Activated T-cell treated with anti-CD3 and anti-CD28 coated beads, Interleukin-2, amount 50 U/mL, for 4 hours (primary cell): Measurements from ENCODE around the gene ISYNA1. TPM values are rescaled to one million over a fixed set of nuclear protein-coding genes. Genes with fewer than 3 reads are reported as not detected.
A peak's percentile ranks its signal among the peaks of the same experiment; 100 is the strongest.

Source experiments
- ATAC-seq, 2 donors: fragments of 200-7000 bp; cut with Tn5 transposase; one replicate each; pipeline ENCODE4 v1.10.0; 2021
- DNase-seq: peaks from one replicate; pipeline ENCODE4 v3.0.0-alpha.2; 2020
- H3K27me3 Mint-ChIP-seq: one replicate; pipeline ENCODE4 v1.8.0; 2021; ENCODE audit warnings: low read depth, mixed read lengths
- H3K36me3 Mint-ChIP-seq: one replicate; pipeline ENCODE4 v1.8.0; 2022; ENCODE audit warnings: mixed read lengths; ENCODE audit not compliant: insufficient read depth
- H3K4me1 Mint-ChIP-seq: one replicate; pipeline ENCODE4 v1.8.0; 2021; ENCODE audit warnings: low read depth, mixed read lengths
- H3K4me3 Mint-ChIP-seq: one replicate; pipeline ENCODE4 v1.8.0; 2021; ENCODE audit warnings: mild to moderate bottlenecking, moderate library complexity, mixed read lengths
- H3K9me3 Mint-ChIP-seq: one replicate; pipeline ENCODE4 v1.8.0; 2021; ENCODE audit warnings: mixed read lengths
- total RNA-seq, 3 donors: library from RNA; stranded (reverse); gene quantifications; one replicate each; pipeline ENCODE4 v1.2.1, GENCODE V29; 2021

The ISYNA1 gene
- total RNA-seq, 3 donors from 2014 or later: 10.2 to 16.6 (median 14.4) TPM

GRCh38 chr19:18456974-18457373 is 19.0 kb upstream of the ISYNA1 start:
- Mint-ChIP-seq H3K9me3 (no peaks in the 10 kb centered on the region), H3K36me3 (peaks cover 18% of the 10 kb centered on the region), H3K4me1 (peaks cover 3% of the 10 kb centered on the region), H3K27me3 (no peaks in the 10 kb centered on the region), H3K4me3 (no peak overlapping the region)
- no peak for DNase-seq
- no peak for ATAC-seq

GRCh38 chr19:18456279-18456678 is 18.3 kb upstream of the ISYNA1 start:
- Mint-ChIP-seq H3K36me3 (peaks cover 15% of the 10 kb centered on the region), H3K4me1 (no peaks in the 10 kb centered on the region), H3K4me3 (no peak overlapping the region), H3K9me3 (no peaks in the 10 kb centered on the region), H3K27me3 (no peaks in the 10 kb centered on the region)
- DNase-seq (no peak), ATAC-seq (no peak)

DNA sequence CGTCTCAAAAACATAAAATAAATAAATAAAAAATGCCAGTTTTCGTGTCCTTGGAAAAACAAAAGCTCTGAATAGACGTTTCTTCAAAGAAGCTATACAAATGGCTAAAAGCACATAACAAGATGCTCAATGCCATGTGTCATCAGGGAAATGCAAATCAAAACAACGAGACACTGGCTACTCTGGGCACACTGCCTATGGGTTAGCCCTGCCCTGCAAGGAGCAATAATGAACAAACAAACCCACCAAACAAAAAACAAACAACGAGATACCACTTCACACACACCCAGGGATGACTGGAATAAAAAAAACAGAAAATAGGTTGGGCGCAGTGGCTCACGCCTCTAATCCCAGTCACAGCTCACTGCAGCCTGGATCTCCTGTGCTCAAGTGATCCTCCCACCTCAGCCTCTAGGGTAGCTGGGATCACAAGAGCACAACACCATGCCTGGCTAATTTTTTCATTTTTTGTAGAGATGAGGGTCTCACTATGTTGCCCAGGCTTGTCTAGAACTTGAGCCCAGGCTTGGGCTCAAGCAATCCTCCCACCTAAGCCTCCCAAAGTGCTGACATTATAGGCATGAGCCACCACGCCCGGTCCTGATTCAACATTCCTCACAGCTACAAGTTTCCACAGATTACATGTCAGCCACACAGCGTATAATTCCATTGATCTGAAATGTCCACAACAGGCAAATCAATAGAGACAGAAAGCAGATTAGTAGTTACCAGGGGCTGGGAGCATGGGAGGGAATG is 15.5 kb upstream of the ISYNA1 start:
- Mint-ChIP-seq H3K9me3 (no peaks in the 10 kb centered on the region), H3K27me3 (no peaks in the 10 kb centered on the region), H3K4me1 (peaks cover 4% of the 10 kb centered on the region), H3K4me3 (no peak overlapping the region), H3K36me3 (peaks cover 27% of the 10 kb centered on the region)
- ATAC-seq (no peak), DNase-seq (no peak)

DNA sequence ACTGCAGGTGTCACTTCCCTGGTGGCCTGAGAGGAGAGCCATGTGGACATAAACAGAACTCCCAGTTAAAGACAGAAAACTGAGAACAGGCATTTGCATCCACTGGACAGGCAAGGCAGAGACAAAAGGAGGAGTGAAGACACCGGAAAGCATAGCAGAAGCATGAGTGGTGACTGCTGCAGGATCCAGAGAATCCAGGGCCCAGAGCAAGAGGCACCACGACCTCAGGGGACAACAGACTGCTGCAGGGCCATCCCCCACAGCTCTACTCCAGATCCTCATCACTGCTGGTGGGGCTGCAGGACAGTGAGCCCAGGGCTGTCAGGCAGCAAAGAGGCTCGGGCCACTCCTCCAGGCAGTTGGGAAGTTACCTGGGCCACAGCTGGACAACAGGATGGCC is 14.5 kb upstream of the ISYNA1 start:
- Mint-ChIP-seq H3K4me1 (peaks cover 6% of the 10 kb centered on the region), H3K36me3 (peaks cover 27% of the 10 kb centered on the region), H3K4me3 (no peak overlapping the region), H3K27me3 (no peaks in the 10 kb centered on the region), H3K9me3 (no peaks in the 10 kb centered on the region)
- no peak for ATAC-seq
- DNase-seq: no peak

GRCh38 chr19:18450931-18451836 is 13.3 kb upstream of the ISYNA1 start:
- Mint-ChIP-seq H3K36me3 (peaks cover 24% of the 10 kb centered on the region), H3K9me3 (no peaks in the 10 kb centered on the region), H3K4me3 (no peak overlapping the region), H3K4me1 (peaks cover 6% of the 10 kb centered on the region), H3K27me3 (no peaks in the 10 kb centered on the region)
- peak; percentile 94 to 95 for ATAC-seq
- peak; percentile 89 for DNase-seq

DNA sequence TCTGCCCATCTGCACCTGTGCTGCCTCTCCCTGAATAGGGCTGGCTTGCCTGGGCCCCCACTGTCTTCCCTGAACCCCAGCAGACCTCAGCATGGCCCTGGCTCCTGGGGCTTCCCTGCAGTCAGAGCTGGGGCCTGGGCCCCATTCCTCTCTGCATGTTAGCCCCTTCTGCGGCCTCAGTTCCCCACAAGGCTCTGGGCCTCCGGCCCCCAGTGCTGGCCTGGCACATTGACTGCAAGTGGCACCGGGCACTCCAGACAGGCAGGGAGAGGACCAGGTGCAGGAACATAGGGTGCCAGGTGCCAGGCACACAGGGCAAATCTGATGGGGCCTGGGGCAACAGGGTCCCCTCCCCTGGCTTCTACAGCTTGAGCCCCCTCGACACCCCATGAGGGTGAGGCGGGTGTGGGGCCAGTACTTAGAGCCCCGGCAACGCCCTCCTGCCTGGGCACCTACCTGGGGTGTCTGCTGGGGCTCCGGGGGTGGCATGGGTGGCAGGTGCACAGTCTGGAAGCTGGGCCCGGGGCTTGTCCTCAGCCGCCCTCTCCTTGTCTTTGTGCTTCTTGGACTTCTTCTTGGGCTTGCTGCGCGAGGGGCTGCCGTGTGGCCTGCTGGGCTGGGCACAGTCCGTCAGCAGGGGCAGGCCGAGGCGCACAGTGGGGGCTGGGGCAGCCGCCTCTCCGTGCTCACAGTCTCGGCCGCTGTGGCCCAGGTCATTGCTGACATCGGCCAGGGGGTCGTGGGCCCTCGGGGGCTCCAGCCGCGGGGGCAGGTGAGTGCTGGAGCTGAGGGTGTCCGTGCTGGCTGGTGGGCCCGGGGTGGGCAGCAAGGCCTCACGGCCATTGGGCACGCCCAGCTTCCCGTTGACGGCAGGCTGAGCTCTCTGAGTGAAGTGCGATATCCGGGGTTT is 12.3 kb upstream of the ISYNA1 start:
- H3K4me1 Mint-ChIP-seq: peaks cover 6% of the 10 kb centered on the region
- no peaks in the 10 kb centered on the region for H3K9me3 Mint-ChIP-seq
- no peak overlapping the region for H3K4me3 Mint-ChIP-seq
- DNase-seq: no peak
- no peaks in the 10 kb centered on the region for H3K27me3 Mint-ChIP-seq
- peaks cover 21% of the 10 kb centered on the region for H3K36me3 Mint-ChIP-seq
- no peak for ATAC-seq

DNA sequence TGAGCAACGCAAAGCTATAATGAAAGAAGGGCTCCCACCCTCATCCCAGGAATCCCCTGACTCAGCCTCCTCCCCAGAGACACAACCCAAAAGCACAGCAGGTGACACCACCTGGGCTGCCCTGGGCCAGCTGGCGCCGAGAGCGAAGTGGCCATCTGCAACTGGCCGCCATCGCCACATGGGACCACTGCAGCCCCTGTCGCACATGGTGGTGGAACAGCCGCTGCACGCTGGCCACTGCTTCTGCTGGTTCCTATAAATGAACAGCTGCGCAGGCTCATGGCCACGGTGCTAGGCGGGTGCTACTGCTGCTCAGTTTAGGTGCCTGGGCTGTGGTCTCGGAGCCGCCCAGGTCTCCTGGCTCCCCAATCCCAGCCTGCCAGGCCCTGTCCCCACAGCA is 11.6 kb upstream of the ISYNA1 start:
- Mint-ChIP-seq H3K9me3 (no peaks in the 10 kb centered on the region), H3K36me3 (peaks cover 21% of the 10 kb centered on the region), H3K4me3 (no peak overlapping the region), H3K27me3 (no peaks in the 10 kb centered on the region), H3K4me1 (peaks cover 6% of the 10 kb centered on the region)
- DNase-seq: no peak
- ATAC-seq: no peak

DNA sequence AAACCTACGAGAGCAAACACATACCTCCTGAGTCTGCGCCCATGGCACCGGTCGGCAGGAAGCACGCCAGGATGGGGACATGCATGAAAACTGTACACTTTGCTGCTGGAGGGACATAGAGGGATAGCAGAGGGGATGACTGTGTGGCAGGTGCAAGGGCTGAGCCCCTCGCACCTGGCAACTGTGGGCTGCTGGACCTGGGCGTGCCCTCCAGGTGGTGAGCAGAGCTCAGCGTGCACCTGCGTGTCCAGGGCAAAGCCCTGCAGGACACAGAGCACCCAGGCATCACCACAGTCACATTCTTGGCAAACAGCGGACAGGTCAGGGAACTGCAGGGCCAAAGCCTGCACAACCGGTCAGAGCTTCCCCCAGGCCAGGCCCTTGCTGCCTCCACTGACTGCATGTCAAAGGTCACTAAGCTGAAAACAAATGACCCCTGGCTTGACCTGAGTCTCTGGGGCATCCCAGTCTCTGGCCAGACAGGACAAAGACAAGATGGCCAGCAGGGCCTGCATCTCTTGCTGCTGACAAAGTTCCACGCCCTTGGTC is 9.0 kb upstream of the ISYNA1 start:
- H3K27me3 Mint-ChIP-seq: no peaks in the 10 kb centered on the region
- peaks cover 21% of the 10 kb centered on the region for H3K36me3 Mint-ChIP-seq
- ATAC-seq (no peak), DNase-seq (no peak)
- peaks cover 13% of the 10 kb centered on the region for H3K4me1 Mint-ChIP-seq
- peaks cover 3% of the 10 kb centered on the region for H3K9me3 Mint-ChIP-seq
- H3K4me3 Mint-ChIP-seq: no peak overlapping the region

- Mint-ChIP-seq H3K36me3 (peaks cover 21% of the 10 kb centered on the region), H3K27me3 (no peaks in the 10 kb centered on the region), H3K4me1 (peaks cover 14% of the 10 kb centered on the region), H3K9me3 (peaks cover 3% of the 10 kb centered on the region), H3K4me3 (no peak overlapping the region)
- no peak for DNase-seq
- ATAC-seq: no peak
Measured at GRCh38 chr19:18446145-18446810, 8.3 kb upstream of the ISYNA1 start.

GRCh38 chr19:18445262-18445948 is 7.5 kb upstream of the ISYNA1 start:
- peaks cover 19% of the 10 kb centered on the region for H3K36me3 Mint-ChIP-seq
- H3K4me1 Mint-ChIP-seq: peaks cover 14% of the 10 kb centered on the region
- H3K27me3 Mint-ChIP-seq: no peaks in the 10 kb centered on the region
- no peak for ATAC-seq
- peaks cover 3% of the 10 kb centered on the region for H3K9me3 Mint-ChIP-seq
- H3K4me3 Mint-ChIP-seq: no peak overlapping the region
- no peak for DNase-seq

DNA sequence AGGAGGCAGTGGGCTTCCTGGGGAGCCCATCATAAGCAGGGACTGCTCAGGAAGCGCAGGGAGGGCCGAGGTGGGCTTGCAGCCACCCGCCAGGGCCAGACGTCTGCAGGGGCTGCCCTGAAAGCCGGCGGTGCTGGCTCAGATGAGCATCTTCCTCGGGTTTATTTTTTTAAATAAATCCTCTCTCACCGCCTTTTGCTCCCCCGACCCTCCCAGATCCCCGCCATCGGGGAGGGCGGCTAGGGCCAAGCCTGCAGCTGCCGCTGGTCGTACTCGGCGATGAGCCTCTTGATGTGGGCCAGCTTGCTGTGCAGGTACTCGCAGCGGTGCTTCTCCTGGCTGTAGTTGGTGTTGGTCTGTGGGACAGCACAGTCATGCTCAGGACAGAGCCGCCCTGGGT is 6.6 kb upstream of the ISYNA1 start:
- ATAC-seq (no peak), DNase-seq (no peak)
- peaks cover 3% of the 10 kb centered on the region for H3K9me3 Mint-ChIP-seq
- peaks cover 17% of the 10 kb centered on the region for H3K36me3 Mint-ChIP-seq
- no peaks in the 10 kb centered on the region for H3K27me3 Mint-ChIP-seq
- peaks cover 18% of the 10 kb centered on the region for H3K4me1 Mint-ChIP-seq
- no peak overlapping the region for H3K4me3 Mint-ChIP-seq

GRCh38 chr19:18443831-18444230 is 5.9 kb upstream of the ISYNA1 start:
- no peak for ATAC-seq
- Mint-ChIP-seq H3K36me3 (peaks cover 13% of the 10 kb centered on the region), H3K27me3 (no peaks in the 10 kb centered on the region)

GRCh38 chr19:18443406-18443805 is 5.5 kb upstream of the ISYNA1 start:
- Mint-ChIP-seq H3K36me3 (peaks cover 9% of the 10 kb centered on the region), H3K4me3 (no peak overlapping the region), H3K27me3 (no peaks in the 10 kb centered on the region), H3K4me1 (peaks cover 17% of the 10 kb centered on the region), H3K9me3 (peaks cover 3% of the 10 kb centered on the region)
- DNase-seq (no peak), ATAC-seq (no peak)

More at GRCh38 chr19:18443831-18444230, 5.9 kb upstream of the ISYNA1 start:
- DNase-seq: no peak
- peaks cover 18% of the 10 kb centered on the region for H3K4me1 Mint-ChIP-seq
- H3K4me3 Mint-ChIP-seq: no peak overlapping the region
- peaks cover 3% of the 10 kb centered on the region for H3K9me3 Mint-ChIP-seq
